Stimulated activated CD4-positive, alpha-beta T cell treated with anti-CD3 and anti-CD28 coated beads, Interleukin-4, amount 100 ng/mL, for 1 hour (primary cell): ENCODE results near the gene DHX58.

Experiments used
- DNase-seq: peaks from one replicate; pipeline ENCODE4 v3.0.0-alpha.2; 2020

Gene DHX58

DNA sequence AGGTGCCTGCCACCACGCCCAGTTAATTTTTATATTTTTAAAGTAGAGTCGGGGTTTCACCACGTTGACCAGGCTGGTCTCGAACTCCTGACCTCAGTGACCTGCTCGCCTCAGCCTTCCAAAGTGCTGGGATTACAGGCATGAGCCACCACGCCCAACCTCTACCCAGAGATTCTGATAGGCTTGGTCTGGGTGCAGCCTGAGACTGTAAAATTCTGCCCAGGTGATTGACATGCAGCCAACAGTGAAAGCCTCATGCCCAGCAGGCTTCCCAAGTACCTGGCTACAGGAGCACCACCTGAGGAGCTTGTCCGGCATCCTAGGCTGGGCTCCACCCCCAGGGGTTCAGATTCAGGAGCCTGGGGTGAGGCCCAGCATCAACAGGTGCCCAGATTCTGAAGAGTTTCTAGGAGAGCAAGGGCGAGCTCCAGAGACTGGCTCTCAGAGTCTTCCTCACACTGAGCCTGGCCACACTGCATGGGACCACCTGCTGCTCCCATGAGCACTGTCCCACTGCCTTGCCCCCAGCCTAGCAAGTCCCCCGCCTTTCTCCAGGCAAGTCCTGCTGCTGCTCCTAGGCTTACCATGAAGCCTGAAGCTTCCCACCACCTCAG, 30.9 kb downstream of the DHX58 start:
- DNase-seq: no peak

DNA sequence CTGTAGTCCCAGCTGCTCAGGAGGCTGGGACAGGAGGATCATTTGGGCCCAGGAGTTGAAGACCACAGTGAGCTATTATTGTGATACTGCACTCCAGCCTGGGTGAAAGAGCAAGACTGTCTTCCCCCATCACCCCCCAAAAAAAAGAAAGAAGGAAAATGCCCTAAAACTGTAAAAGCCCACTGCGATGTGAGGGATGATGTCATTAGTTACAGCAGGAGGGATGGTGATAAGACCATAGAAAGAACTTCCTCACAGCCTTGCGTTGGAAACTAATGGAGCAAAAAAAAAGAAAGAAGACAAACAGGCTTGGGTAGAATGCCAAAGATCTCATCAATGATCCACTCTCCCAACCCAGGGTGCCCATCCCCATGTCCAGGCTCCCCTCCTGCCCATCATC, 33.0 kb downstream of the DHX58 start:
- DNase-seq: no peak

DNA sequence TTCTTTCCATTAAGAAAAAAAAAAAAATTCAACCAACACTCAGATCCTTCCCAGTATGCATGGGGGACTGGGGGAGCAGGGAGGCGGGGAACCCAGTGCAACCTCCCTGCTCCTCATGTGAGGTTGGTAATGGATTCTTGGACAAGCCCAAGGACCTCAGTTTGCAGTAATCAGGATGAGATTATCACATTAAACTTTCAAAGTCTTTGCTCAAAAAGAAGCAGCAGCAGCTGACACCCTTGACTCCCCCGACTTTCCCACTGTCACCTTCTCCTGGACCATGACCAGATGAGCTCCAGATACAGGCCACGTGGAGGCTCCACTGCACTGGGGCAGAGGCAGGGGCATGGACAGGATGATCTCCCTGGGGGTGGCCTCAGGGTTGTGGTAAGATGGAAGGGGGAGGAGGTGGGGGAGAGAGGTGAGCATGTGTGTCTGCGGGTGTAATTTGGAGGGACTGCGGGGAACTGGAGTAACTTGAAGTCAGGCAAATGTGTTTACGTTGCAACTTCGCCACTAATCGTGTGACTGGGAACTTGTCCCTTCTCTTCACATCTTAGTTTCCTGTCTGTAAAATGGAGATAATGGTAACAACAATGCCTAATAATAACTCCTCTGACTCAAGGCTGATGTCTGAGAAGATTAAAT, 34.0 kb downstream of the DHX58 start:
- DNase-seq: no peak

DNA sequence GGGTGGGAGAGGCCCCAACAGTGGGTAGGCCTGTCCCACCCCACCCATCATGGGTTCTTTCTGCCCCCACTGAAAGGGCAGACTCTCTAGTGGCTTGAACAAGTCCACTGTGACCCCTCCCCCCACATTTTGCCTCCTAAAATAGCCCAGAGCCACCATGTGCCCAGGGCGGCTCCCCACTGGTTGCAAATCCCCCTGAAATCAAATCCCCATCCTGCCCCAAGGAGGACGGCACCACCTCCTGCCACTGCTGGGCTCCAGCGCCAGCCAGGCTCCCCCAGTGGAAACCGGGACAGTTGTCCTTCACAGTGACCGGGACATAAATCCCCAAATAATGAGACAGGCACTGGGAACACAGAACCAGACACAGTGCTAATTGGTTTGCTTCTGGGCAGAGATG, 34.8 kb downstream of the DHX58 start:
- DNase-seq: no peak

DNA sequence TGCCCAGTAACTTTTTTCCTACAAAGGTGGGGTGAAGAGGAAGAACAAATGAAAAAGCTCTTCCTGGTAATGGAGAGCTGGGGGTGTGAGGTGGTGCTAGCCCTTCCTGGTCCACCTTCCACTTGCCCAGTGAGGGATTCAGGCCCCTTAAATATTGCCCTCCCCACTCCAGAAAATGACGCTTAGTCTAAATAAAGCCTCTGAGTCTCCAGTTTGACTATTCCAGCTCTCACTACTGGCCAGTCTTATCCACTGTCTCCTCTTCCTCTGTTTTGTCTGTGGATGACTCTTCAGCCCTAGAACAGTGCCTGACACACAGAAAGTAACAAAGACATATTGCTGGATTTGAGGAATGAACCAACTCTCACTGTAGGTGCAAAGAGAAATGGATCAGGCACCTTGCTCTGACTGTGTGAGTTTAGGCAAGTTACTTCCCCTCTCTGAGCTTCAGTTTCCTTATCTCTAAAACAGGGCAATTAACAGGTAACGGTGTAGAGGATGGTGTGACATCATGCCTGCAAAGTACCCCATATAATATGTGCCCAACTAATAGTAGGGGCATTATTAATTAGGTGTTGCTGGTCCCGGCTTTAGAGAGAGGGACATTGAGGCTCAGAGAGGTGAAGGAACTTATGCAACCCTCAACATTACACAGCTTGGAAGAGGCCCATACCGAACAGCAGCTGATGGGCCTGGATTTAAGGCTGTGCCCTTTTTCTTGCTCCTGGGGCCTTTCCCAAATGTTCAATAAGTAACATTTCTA, 35.5 kb downstream of the DHX58 start:
- no peak for DNase-seq

DNA sequence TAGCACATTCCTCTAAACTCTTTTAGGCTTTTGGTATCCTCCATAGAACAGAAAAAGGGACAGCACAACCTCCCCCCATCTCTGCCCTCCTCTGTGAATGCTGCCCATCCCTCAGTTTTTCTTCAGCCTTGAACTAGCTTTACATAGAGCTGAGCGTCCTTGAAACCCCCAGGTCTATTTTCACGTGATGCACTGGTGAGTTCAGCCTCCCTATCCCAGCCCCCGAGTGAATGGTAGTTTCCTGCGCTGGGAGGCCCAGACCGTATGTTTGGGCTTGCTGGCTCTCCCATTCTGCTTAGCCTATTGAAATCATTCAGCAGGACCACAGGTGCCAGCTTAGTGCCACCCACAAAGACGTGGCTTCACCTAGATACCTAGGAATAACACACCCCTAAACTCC, 36.7 kb downstream of the DHX58 start:
- DNase-seq: no peak

DNA sequence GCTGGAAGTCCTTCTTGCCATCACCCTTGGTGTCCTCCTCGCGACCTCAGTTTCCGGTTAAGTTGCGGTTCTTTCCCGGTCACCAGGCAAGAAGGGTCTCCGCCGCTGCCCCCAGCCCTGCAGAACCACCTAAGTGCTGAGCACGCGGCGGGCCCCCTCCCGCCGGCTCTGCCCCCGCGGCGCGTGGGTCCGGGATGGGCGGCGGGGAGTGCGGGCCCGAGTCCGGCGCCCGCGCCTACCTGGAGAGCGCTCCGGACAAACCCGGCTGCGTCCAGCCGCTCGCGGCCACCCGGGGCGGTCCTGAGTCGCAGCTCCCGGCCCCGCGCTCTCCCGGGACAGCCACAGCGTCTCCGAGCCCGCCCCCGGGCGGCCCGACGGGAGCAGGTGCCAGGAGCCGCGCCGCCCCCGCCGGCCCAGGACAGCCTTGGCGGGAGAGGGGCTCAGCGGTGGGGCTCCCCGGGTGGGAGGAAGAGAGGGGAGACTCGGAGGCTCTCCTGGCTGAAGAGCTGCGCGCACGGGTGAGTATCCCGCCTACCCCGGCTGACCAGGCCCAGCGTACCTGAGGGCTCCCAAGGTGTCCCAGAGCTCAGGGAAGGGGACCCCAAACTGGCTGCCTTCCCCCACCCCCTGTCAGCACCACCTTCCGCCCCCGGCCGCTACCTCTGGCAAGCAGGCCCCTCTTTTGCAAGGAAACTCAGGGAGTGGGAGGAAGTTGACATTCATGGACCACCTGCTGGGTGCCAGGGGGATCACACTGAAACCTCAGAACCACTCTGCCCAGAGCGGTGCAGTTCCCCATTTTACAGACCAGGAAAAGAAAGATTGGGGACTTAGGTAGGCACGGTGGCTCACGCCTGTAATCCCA, 40.0 kb downstream of the DHX58 start:
- no peak for DNase-seq

DNA sequence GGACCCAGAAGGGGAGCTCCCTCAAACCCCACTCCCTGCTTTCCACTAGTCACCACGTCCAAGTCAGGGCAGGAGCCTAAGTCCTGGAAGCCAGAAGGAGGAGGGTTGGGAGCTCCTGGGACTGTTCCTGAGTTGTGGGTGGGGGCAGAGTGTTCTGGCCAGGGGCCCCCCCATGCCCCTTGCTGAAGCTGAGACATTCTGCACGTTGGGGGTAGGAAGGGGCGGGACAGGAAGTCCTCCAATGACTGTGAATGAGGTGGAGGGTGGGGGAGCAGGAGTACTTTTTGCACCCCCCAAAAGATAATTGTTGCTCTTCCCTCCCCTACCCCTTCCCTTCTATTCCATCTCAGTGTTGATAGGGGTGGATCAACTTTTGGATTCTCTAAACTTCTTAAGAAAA, 40.7 kb downstream of the DHX58 start:
- DNase-seq: no peak

DNA sequence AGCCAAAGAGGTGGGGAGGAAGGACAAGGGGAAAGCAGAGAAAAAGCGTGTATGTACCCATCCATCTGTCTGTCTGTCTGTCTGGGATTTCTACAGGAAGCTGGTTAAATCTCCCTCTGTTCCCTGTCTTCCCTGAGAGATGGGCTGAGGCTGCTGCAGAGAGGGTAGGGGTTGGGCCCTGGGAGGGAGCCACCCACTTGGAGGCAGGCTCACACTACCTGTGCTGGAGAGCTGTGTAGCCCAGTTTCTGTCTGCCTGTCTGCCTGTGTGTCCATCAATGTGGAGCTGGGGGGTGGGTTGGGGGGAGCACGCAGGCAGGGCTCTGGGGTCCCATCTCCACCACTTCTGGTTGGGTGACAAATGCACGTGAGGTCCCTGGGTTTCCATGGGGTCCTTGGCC, 43.5 kb downstream of the DHX58 start:
- DNase-seq: no peak

DNA sequence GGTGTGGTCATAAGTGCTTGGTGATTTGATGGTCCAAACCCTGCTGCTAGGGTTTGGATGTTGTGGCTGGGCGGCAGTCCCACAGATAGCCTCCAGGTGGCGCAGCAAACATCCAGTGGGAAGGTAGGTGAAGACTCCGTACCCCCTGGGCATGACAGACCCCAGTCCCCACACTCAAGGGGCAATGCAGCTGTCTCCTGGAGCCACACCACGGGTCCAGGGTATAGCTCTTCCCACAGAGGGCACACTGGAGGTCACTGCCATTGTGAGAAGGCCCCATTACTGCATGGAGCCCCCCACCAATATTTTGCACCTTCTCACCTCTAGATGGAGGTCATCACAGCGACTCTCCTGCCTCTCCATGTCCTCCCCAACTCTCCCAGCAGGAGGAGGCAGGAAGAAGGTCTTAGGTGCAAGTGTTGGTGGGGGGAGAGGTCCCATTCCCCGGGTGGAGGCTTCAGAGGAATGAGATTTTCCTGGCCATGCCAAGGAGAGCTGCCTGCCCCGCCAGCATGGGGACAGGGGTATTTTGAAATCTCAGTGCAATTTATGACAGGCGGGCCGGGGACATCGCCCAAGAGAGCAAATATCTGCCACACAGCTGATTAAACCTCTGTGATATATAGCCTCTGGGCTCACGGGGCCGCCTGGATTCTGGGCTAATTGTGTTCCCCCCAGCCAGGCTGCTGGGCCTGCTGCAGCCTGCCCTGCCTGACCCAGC, 45.0 kb downstream of the DHX58 start:
- DNase-seq: peak; percentile 73

DNA sequence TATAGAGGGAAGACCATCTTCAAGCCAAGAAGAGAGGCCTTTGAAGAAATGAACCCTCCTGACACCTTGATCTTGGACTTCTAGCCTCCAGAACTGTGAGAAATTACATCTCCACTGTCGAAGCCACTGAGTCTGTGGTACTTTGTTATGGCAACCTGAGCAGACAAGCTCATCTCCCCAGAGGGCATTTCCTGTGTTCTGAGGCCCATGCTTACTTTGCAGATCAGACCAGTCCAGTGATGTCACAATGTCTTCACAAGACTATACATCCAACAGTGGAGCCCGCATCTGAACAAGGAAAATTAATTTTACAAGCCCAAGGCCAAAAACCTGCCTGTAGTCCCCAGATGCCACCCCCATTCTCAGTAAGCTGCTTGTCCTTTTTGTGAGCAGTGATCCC, 47.3 kb downstream of the DHX58 start:
- DNase-seq: no peak

DNA sequence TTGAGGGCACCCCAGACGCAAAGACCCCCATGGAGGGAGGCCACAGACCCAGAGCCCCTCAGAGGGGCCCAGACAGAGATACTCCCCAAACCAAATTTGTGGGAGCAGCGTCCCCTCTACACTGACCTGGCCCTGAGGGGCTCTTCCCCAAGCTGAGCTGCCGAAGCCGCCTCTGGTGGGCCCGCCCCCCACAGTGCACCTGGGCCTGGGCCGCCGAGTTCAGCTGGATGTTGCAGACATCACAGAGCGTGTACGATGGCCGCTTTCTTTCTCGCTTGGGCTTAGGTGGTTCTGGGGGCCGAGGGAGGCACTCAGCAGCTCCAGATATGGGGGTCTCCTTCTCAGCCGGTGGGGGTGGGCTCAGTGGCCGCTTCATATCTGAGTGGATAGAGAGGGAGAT, 49.8 kb downstream of the DHX58 start:
- no peak for DNase-seq

DNA sequence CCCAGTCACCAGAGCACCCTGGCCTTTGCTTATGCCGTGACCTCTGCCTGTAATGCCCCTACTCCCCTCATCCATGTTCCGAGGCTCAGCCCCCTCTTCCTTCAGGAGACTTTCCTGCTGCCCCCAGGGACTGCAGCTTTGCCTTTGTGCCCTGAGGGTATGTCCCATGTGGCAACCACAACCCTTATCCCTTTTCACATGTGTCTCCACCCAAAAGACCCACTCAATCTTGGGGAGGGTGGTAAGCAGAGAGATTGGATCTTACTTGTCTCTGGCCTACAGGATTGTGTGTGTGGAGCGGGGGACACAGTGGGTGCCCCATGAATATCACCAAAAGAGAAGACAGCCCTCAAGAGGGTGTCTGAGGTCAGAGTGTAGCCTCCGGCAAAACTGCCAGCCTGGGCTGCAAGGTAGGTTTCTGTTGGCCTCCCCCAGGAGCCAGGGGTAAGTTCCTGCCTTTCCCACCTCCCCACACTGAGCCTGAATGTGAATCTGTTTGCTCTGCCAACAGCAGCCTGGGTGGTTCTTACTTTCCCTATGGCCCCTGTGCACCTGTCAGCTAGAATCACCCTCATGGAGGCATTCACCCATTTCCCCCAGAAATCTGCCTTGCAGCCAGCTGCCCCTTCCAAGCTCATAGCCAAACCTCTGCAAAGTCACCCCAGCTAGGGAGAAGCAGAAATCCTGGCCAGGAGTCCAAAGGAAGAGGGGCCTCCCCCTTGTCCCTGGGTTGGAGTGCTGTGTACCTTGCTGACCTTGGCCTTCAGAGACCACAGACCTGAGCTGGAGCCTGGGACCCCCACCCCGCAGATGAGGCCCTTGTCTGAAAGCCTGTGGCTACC, 50.6 kb downstream of the DHX58 start:
- no peak for DNase-seq

DNA sequence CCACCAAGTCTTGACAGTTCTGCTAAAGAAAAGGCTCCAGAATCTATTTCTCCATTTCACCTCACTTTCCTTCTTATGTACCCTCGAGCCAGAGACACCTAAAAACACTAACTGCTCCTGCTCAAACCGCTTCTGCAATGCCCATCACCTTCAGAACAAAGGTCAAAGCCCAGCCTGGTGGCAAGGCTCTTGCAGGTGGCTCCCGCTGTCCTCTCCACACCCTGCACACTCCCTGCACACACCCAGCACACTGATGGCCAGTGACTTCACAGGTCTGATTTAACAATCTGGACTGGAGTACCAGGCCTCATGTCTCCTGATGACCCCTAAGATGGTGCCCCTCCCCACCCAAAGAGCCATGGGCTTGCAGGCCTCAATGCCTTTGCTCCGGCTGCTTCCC, 52.3 kb downstream of the DHX58 start:
- DNase-seq: no peak

DNA sequence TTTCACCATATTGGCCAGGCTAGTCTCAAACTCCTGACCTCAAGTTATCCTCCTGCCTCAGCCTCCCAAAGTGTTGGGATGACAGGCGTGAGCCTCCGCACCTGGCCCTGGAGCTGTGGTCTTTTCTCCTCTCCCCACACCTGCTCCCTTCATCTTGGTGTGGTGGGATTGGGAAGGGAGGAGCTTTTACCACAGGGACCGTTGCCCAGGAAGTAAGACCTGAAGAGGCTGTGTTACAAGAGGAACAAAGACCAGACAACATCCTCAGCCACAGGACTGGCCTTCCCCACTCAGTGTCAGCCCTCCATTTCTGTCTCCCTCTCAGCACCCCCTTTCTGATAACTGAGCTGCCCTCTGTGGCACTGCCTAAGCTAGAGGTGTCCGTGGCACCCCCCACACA, 52.7 kb downstream of the DHX58 start:
- no peak for DNase-seq

DNA sequence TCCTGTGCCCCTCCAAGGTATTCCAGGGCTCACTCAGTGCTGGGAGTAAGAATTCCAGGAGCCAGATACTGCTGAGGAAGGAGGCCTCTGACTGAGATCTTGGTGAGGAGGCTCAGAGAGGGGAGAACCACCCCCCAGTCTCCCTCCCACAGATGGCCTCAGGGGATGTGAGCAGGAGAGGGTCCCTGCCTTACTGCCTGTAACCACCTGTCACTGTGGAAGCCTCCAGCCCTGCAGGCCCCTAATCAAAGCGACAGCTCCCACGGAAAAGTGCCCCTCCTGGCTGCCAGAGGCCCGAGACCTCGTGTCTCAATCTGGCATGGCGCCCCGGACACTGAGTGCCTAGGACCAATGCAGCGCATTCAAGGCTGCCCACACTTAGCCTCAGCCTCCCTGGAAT, 54.5 kb downstream of the DHX58 start:
- no peak for DNase-seq

DNA sequence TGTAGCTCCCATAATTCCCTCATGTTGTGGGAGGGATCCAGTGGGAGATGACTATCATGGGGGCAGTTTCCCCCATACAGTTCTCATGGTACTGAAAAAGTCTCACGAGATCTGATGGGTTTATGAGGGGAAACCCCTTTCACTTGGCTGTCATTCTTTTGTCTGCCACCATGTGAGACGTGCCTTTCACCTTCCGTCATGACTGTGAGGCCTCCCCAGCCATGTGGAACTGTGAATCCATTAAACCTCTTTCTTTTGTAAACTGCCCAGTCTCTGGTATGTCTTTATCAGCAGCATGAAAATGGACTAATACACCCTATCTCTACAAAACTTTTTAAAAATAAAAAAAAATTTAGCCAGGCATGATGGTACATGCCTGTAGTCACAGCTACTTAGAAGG, 55.9 kb downstream of the DHX58 start:
- DNase-seq: no peak

DNA sequence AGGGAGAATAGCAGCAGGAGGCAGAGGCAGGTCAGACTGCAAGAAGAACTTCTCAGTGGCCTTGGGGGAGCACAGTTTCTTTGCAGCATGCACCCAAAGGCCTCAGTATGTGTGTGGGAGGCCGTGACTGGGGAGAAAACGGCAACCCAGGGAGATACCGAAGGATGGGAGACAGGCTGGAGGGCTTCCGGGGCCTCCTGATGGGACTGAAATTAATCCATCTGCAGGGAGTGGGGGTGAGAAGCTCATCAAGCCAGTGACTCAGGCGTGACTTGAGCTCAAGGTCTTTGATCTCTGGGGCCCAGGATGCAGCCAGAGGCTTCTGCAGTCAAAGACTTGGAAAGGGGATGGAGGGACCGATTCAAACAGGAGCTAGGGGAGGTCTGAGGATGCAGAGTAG, 57.0 kb downstream of the DHX58 start:
- DNase-seq: no peak

DNA sequence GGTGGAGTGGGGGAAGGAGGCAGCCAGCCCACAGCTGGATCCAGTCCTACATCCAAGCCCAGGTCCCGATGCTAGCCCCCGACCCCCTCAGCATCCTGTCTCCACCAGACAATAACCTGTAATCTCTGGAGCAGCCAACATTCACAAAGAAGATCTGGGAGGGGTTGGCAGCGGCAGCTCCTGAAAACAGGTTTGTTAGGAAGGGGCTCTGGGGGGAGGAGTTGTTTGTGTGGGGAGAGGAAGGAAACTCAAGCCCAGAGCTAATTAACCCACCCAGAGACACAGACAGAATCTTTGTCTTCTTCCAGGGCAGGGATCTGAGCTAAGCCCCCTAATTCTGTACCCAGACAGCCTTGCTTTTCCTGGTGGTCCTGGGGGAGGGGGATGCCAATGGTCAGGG, 57.5 kb downstream of the DHX58 start:
- DNase-seq: no peak

DNA sequence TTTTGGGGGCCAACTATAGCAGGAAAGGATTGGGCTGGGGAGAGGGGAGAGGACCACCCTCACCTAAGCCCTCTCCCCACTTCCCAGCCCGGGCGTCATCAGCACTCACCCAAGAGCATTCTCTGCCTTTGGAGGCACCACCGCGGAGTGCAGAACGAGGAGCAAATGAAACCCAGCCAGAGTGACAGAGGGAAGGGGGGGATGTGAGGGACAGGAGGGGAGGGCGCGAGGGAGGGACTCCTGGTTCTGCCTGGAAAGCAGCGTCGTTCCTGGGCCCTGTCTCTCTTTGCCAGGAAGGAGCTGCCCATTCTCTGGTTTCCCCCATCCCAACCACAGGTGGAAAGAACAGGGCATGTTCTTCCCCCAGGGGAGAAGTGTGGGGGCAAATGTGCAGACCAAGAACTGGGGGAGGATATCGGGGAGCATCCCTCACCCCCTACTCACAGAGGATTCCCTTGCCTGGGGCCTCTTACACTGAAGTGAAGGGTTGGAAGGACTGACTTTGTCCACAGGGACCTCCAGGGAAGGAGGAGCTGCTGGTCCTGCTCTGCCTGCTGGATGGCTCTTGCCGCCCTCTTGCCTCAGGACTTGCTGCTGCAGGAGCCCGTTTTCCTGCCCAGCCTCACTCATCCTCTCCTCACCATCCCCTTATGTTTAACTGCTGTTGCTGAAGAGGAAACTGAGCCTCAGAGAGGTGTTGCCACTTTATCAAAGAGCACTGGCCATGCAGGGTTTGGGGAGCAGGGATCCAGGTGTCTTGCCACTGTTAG, 58.6 kb downstream of the DHX58 start:
- DNase-seq: no peak

DNA sequence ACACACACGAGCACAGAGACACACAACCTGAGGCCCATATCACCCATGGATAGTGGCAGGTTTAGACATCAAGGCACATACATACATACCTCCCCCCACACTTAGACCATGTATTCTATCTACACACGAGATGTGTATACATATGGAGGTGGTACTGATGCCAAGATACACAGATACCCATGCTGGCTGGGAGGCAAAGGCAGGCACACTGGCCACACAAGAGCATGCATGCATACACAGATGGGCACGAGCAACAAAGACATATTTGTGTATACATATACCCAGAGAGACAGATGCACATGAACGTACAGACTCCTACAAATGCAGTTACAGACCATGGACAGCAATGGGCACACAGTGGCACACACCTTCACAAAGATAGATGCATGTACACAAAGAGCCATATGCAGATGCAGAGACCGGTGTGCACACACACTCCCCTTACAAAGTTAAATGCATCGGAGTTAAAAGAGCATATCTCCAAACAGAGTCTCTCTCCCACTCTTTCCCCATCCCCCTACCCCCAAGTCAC, 60.1 kb downstream of the DHX58 start:
- no peak for DNase-seq
